A673 (cell line): Measurements from ENCODE around the gene SV2C. TPM values are rescaled to one million over a fixed set of nuclear protein-coding genes. Genes with fewer than 3 reads are reported as not detected.

Source experiments
- BruUV-seq: library from RNA; stranded (reverse); fragments of 400-500 nt; replicated peaks from 2 replicates; lab custom pipeline; 2021; lab: Mats Ljungman, UMichigan
- CTCF ChIA-PET: fragments of 300-600 bp; sonication (Branson Sonifier 250); formaldehyde crosslinking; loops from one replicate; lab custom pipeline; 2022; ENCODE audit warnings: antibody characterized with exemption; lab: Charles Lee
- POLR2A ChIA-PET: fragments of 300-600 bp; sonication (Branson Sonifier 250); formaldehyde crosslinking; loops from one replicate; lab custom pipeline; 2022; ENCODE audit warnings: antibody characterized with exemption; ENCODE audit not compliant: low non-redundant PET; lab: Charles Lee
- DNase-seq: peaks from one replicate; pipeline ENCODE4 v3.0.0-alpha.2; 2015; ENCODE audit warnings: low spot score
- H3K27ac ChIP-seq: fragments of 200-600 bp; sonication (generic); 2 replicates; pipeline ENCODE4 v1.5.1; 2016; ENCODE audit warnings: mixed run types, low read depth, mild to moderate bottlenecking, mixed read lengths, antibody characterized with exemption, low read length; ENCODE audit not compliant: poor library complexity, severe bottlenecking
- H3K27me3 ChIP-seq: fragments of 200-600 bp; sonication (generic); replicated peaks from 2 replicates; pipeline ENCODE4 v1.6.1; 2017; ENCODE audit warnings: mixed run types, low read depth, mild to moderate bottlenecking, mixed read lengths, antibody characterized with exemption, low read length; ENCODE audit not compliant: insufficient read depth, poor library complexity
- H3K36me3 ChIP-seq: fragments of 200-600 bp; sonication (generic); 2 replicates; pipeline ENCODE4 v1.6.1; 2016; ENCODE audit warnings: mixed run types, mild to moderate bottlenecking, mixed read lengths, antibody characterized with exemption, low read length; ENCODE audit not compliant: insufficient read depth, poor library complexity, severe bottlenecking
- H3K4me1 ChIP-seq: fragments of 200-600 bp; sonication (generic); 2 replicates; pipeline ENCODE4 v1.6.1; 2017; ENCODE audit warnings: mixed run types, mild to moderate bottlenecking, mixed read lengths, antibody characterized with exemption, low read length; ENCODE audit not compliant: insufficient read depth, poor library complexity, severe bottlenecking
- H3K4me3 ChIP-seq: fragments of 200-600 bp; sonication (generic); 2 replicates; pipeline ENCODE4 v1.5.1; 2016; ENCODE audit warnings: low read depth, mixed run types, mild to moderate bottlenecking, mixed read lengths, low read length; ENCODE audit not compliant: poor library complexity, severe bottlenecking
- H3K9me3 ChIP-seq: fragments of 200-600 bp; sonication (generic); 2 replicates; pipeline ENCODE4 v1.6.1; 2016; ENCODE audit warnings: mixed run types, low read depth, mild to moderate bottlenecking, mixed read lengths, antibody characterized with exemption, low read length; ENCODE audit not compliant: poor library complexity, severe bottlenecking
- EZH2 ChIP-seq: fragments of 200-600 bp; sonication (generic); IDR thresholded peaks from 2 replicates; pipeline ENCODE4 v1.6.1; 2017; ENCODE audit warnings: borderline replicate concordance, low read depth, mild to moderate bottlenecking, mixed read lengths, antibody characterized with exemption, low read length; ENCODE audit not compliant: poor library complexity, severe bottlenecking
- intact Hi-C: fragments of 100-400 bp; cut with micrococcal nuclease; formaldehyde crosslinking; loops from one replicate; pipeline ENCODE4 v1.10.0; 2022; ENCODE audit not compliant: unreplicated experiment
- total RNA-seq: library from RNA; stranded (reverse); gene quantifications from 2 replicates; pipeline ENCODE4 v1.2.3, GENCODE V29; 2021
- TF ChIP-seq, protein P1 (sequence below): fragments of 300-800, 200-600 bp; sonication (generic); conservative IDR thresholded peaks from 2 replicates; pipeline ENCODE4 v1.5.1; 2017; ENCODE audit warnings: low read depth, mild to moderate bottlenecking, antibody characterized with exemption, low read length, moderate library complexity, mixed read lengths

Gene SV2C
- total RNA-seq, 1 experiment from 2014 or later = 3.1 TPM

DNA sequence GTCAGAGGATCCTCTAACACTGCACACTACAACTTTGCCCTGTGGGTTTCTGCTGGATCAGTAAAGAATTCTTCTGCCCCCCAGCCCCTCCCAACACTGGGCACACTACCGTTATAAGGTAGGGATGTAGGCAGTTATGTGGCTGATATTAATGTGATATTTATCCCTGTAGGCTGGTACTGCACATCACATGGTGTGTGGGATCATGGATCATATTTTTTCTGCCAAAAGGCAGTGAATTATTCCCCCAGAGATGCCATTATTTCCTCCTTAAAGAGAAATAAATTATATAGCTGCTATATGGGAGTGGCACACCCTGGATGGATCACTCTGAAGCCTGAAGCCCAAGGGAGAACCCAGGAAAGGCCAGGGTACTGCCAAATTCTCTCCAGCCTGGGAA is 69.5 kb downstream of the SV2C start:
- ChIA-PET CTCF (no interaction called here), POLR2A (no interaction called here)
- DNase-seq = no peak
- no peaks in the 10 kb centered on the region for H3K9me3 ChIP-seq
- H3K4me1 ChIP-seq = no peaks in the 10 kb centered on the region
- H3K4me3 ChIP-seq = no peak overlapping the region
- H3K36me3 ChIP-seq = no peaks in the 10 kb centered on the region
- H3K27me3 ChIP-seq = peaks cover 4% of the 10 kb centered on the region
- H3K27ac ChIP-seq = no peak overlapping the region
- TF ChIP-seq, protein P1, sequence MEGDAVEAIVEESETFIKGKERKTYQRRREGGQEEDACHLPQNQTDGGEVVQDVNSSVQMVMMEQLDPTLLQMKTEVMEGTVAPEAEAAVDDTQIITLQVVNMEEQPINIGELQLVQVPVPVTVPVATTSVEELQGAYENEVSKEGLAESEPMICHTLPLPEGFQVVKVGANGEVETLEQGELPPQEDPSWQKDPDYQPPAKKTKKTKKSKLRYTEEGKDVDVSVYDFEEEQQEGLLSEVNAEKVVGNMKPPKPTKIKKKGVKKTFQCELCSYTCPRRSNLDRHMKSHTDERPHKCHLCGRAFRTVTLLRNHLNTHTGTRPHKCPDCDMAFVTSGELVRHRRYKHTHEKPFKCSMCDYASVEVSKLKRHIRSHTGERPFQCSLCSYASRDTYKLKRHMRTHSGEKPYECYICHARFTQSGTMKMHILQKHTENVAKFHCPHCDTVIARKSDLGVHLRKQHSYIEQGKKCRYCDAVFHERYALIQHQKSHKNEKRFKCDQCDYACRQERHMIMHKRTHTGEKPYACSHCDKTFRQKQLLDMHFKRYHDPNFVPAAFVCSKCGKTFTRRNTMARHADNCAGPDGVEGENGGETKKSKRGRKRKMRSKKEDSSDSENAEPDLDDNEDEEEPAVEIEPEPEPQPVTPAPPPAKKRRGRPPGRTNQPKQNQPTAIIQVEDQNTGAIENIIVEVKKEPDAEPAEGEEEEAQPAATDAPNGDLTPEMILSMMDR = no peak
- TF ChIP-seq EZH2 = no peak
- intact Hi-C loops = no loop called here
- BruUV-seq = no TSS peak

DNA sequence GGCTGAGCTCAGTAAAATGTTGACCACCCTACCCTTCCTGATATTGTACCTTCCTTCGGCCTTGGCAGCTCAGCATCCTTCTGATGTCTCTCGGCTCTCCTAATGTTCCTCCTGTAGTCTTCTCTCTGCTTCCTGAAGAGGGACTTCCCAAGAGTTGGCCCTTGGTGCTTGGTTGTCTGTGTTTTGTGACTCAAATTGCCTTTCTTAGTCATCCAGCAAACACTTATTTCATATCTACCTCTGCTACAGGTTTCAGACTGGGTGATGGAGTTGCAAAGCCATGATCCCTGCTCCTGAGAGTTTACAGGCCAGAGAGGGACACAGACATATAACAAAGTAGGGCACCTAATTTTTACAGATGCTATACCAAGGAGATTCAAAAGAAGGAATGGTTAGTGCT is 70.1 kb downstream of the SV2C start:
- no peak for DNase-seq
- CTCF ChIA-PET = no interaction called here
- no peak overlapping the region for H3K27ac ChIP-seq
- H3K4me3 ChIP-seq = no peak overlapping the region
- H3K4me1 ChIP-seq = no peaks in the 10 kb centered on the region
- peaks cover 4% of the 10 kb centered on the region for H3K27me3 ChIP-seq
- no peaks in the 10 kb centered on the region for H3K36me3 ChIP-seq
- intact Hi-C loops = no loop called here
- TF ChIP-seq, protein P1 = no peak
- TF ChIP-seq EZH2 = no peak
- POLR2A ChIA-PET = no interaction called here
- H3K9me3 ChIP-seq = no peaks in the 10 kb centered on the region
- BruUV-seq = no TSS peak

- no peaks in the 10 kb centered on the region for H3K9me3 ChIP-seq
- H3K27me3 ChIP-seq = peaks cover 4% of the 10 kb centered on the region
- DNase-seq = no peak
- ChIA-PET CTCF (no interaction called here), POLR2A (no interaction called here)
- no peaks in the 10 kb centered on the region for H3K4me1 ChIP-seq
- TF ChIP-seq, protein P1 = no peak
- no peak for TF ChIP-seq EZH2
- intact Hi-C loops = no loop called here
- no peaks in the 10 kb centered on the region for H3K36me3 ChIP-seq
- H3K27ac ChIP-seq = no peak overlapping the region
- H3K4me3 ChIP-seq = no peak overlapping the region
- no TSS peak for BruUV-seq
These were observed 71.0 kb downstream of the SV2C start for GRCh38 chr5:76154009-76154690.
